K562 (cell line): Measurements from ENCODE around the gene KCNMB1. TPM values are rescaled to one million over a fixed set of nuclear protein-coding genes. Genes with fewer than 3 reads are reported as not detected.

Source experiments
- ATAC-seq: fragments of 200-7000 bp; cut with Tn5 transposase; 3 replicates; pipeline ENCODE4 v1.9.1; 2020; ENCODE audit warnings: moderate library complexity
- BruUV-seq: library from RNA; stranded (reverse); fragments of 400-500 nt; replicated peaks from 2 replicates; lab custom pipeline; 2021; lab: Mats Ljungman, UMichigan
- CTCF ChIA-PET: fragments of 300-600 bp; formaldehyde crosslinking; extraction: SDS; loops from one replicate; lab custom pipeline; 2021; ENCODE audit warnings: low intra/inter-chr PET ratio; lab: Yijun Ruan, JAX
- POLR2A ChIA-PET: fragments of 300-600, 350-650 bp; sonication (Branson Sonifier 250); formaldehyde crosslinking; extraction: SDS; loops from one replicate; lab custom pipeline; 2021; ENCODE audit warnings: antibody characterized with exemption, inconsistent platforms; lab: Yijun Ruan, JAX
- DNase-seq, 4 experiments: peaks; one replicate each; pipeline versions ENCODE4 v3.0.0 to v3.0.0-alpha.2; 2011 to 2018; ENCODE audit warnings: low spot score in 3 of 4, mixed read lengths in 3 of 4; ENCODE audit errors: extremely low read depth in 1 of 4
- FAIRE-seq: peaks from 2 replicates; lab custom pipeline; 2011; peaks lifted over from hg19 to GRCh38; lab: Jason Lieb, UNC
- H2AFZ ChIP-seq: 2 replicates; pipeline ENCODE4 v1.6.0; 2011; ENCODE audit warnings: low read depth, low read length, control low read depth, inconsistent platforms
- H3K27ac ChIP-seq: fragments of 200-600 bp; 3 replicates; pipeline ENCODE4 v1.8.0; 2011; ENCODE audit warnings: low read depth, mild to moderate bottlenecking, control low read depth, inconsistent platforms, low read length, moderate library complexity, mixed read lengths; ENCODE audit errors: extremely low read depth
- H3K27me3 ChIP-seq, 2 experiments: fragments of 300-600 bp in 1 of 2; 2 replicates in 1 of 2; 3 replicates in 1 of 2; pipeline versions ENCODE4 v1.6.0 to v1.8.0; 2011; ENCODE audit warnings: inconsistent platforms in 2 of 2, low read length in 2 of 2, mild to moderate bottlenecking in 1 of 2, mixed read lengths in 1 of 2, moderate library complexity in 1 of 2; ENCODE audit not compliant: control insufficient read depth in 2 of 2, insufficient read depth in 2 of 2
- H3K36me3 ChIP-seq: fragments of 300-600 bp; 3 replicates; pipeline ENCODE4 v1.8.0; 2011; ENCODE audit warnings: mild to moderate bottlenecking, low read length, inconsistent platforms; ENCODE audit not compliant: control insufficient read depth, insufficient read depth
- H3K4me1 ChIP-seq, 2 experiments: fragments of 200-600 bp in 1 of 2; replicated peaks in 1 of 2; 2 replicates in 1 of 2; 3 replicates in 1 of 2; pipeline versions ENCODE4 v1.5.1 to v1.8.0; 2011; ENCODE audit warnings: inconsistent platforms in 2 of 2, low read length in 2 of 2, mild to moderate bottlenecking in 1 of 2, mixed read lengths in 1 of 2, moderate library complexity in 1 of 2; ENCODE audit not compliant: control insufficient read depth in 2 of 2, insufficient read depth in 2 of 2
- H3K4me2 ChIP-seq: 2 replicates; pipeline ENCODE4 v1.6.1; 2011; ENCODE audit warnings: low read length, control low read depth, inconsistent platforms, mixed read lengths; ENCODE audit not compliant: insufficient read depth
- H3K4me3 ChIP-seq: fragments of 200-600 bp; sonication (generic), shearing (Covaris generic); 2 replicates; pipeline ENCODE4 v1.5.1; 2016; ENCODE audit warnings: control low read depth, inconsistent platforms
- H3K79me2 ChIP-seq: fragments of 200-600 bp; 3 replicates; pipeline ENCODE4 v1.8.0; 2011; ENCODE audit warnings: low read length, inconsistent platforms; ENCODE audit not compliant: control insufficient read depth, insufficient read depth
- H3K9ac ChIP-seq, 2 experiments: 2 replicates each; pipeline versions ENCODE4 v1.6.0 to v1.6.1; 2011; ENCODE audit warnings: low read depth in 2 of 2, low read length in 2 of 2, control low read depth in 1 of 2, inconsistent platforms in 1 of 2, mild to moderate bottlenecking in 1 of 2, mixed read lengths in 1 of 2; ENCODE audit not compliant: insufficient read depth in 1 of 2
- H3K9me1 ChIP-seq: one replicate; pipeline ENCODE4 v1.6.0; 2011; ENCODE audit warnings: inconsistent platforms, mild to moderate bottlenecking, low read length, moderate library complexity; ENCODE audit not compliant: control insufficient read depth, insufficient read depth
- H3K9me3 ChIP-seq: replicated peaks from 2 replicates; pipeline ENCODE4 v1.5.1; 2011; ENCODE audit warnings: low read depth, low read length, inconsistent platforms; ENCODE audit not compliant: control insufficient read depth, insufficient read depth
- H4K20me1 ChIP-seq: replicated peaks from 2 replicates; pipeline ENCODE4 v1.6.1; 2011; ENCODE audit warnings: low read length, inconsistent platforms, mixed read lengths; ENCODE audit not compliant: control insufficient read depth, insufficient read depth
- ATF4 ChIP-seq: fragments of 450-650 bp; formaldehyde crosslinking; IDR thresholded peaks from 2 replicates; pipeline ENCODE4 v1.4.0; 2022; ENCODE audit warnings: mild to moderate bottlenecking, moderate library complexity
- CREM ChIP-seq: IDR thresholded peaks from 2 replicates; pipeline ENCODE4 v1.6.1; 2014; ENCODE audit warnings: antibody characterized with exemption, low read depth
- ETV1 ChIP-seq: fragments of 450-650 bp; conservative IDR thresholded peaks from 2 replicates; pipeline ENCODE4 v1.6.1; 2016; ENCODE audit warnings: missing genetic modification characterization, control low read depth, low read depth, missing compliant biosample characterization
- GTF2A2 ChIP-seq: IDR thresholded peaks from 2 replicates; pipeline ENCODE4 v1.6.1; 2016; ENCODE audit warnings: mild to moderate bottlenecking, missing genetic modification characterization, missing compliant biosample characterization
- HDAC6 ChIP-seq: IDR thresholded peaks from 2 replicates; pipeline ENCODE4 v1.6.1; 2012; ENCODE audit warnings: low read depth, mild to moderate bottlenecking, control low read depth, inconsistent platforms, low read length, moderate library complexity
- HINFP ChIP-seq: fragments of 450-650 bp; conservative IDR thresholded peaks from 2 replicates; pipeline ENCODE4 v1.6.1; 2016; ENCODE audit warnings: missing genetic modification characterization, low read depth, mild to moderate bottlenecking, control low read depth, missing compliant biosample characterization
- HMG20B ChIP-seq: fragments of 250-450 bp; sonication (Bioruptor Pico); IDR thresholded peaks from 2 replicates; pipeline ENCODE4 v1.5.0; 2021; ENCODE audit warnings: mild to moderate bottlenecking
- KAT7 ChIP-seq: sonication (generic); formaldehyde crosslinking; IDR thresholded peaks from 2 replicates; pipeline ENCODE4 v1.8.0; 2022; ENCODE audit warnings: missing genetic modification reagents, mild to moderate bottlenecking, borderline replicate concordance
- PYGO2 ChIP-seq: fragments of 450-650 bp; IDR thresholded peaks from 2 replicates; pipeline ENCODE4 v1.6.1; 2016; ENCODE audit warnings: mild to moderate bottlenecking, missing genetic modification characterization, moderate library complexity, missing compliant biosample characterization
- SMAD2 ChIP-seq: fragments of 150-350 bp; IDR thresholded peaks from 2 replicates; pipeline ENCODE4 v1.6.1; 2014; ENCODE audit warnings: low read depth, mild to moderate bottlenecking, low read length
- SRSF7 ChIP-seq: fragments of 200-400 bp; formaldehyde crosslinking; optimal IDR thresholded peaks from 2 replicates; pipeline ENCODE3; 2017; ENCODE audit warnings: mild to moderate bottlenecking, low read depth, low read length
- STAT5A ChIP-seq: IDR thresholded peaks from 2 replicates; pipeline ENCODE4 v1.6.1; 2012; ENCODE audit warnings: low read length, inconsistent platforms, borderline replicate concordance
- TEAD1 ChIP-seq, 2 experiments: fragments of 450-650 bp in 1 of 2; sonication (generic) in 1 of 2; formaldehyde crosslinking; IDR thresholded peaks; 2 replicates each; pipeline versions ENCODE4 v1.4.0 to v1.8.0; 2020 to 2022; ENCODE audit warnings: mild to moderate bottlenecking in 2 of 2, missing genetic modification reagents in 1 of 2
- ZBTB12 ChIP-seq: fragments of 250-450 bp; sonication (Bioruptor Pico); IDR thresholded peaks from 2 replicates; pipeline ENCODE4 v1.4.0; 2020
- ZNF398 ChIP-seq: fragments of 250-450 bp; sonication (Bioruptor Pico); IDR thresholded peaks from 2 replicates; pipeline ENCODE4 v1.8.0; 2021; ENCODE audit warnings: moderate library complexity, mild to moderate bottlenecking, inconsistent platforms
- ZNF77 ChIP-seq: fragments of 250-450 bp; sonication (Bioruptor Pico); IDR thresholded peaks from 2 replicates; pipeline ENCODE4 v1.5.0; 2020
- ZNF780A ChIP-seq: fragments of 250-450 bp; sonication (Bioruptor Pico); IDR thresholded peaks from 2 replicates; pipeline ENCODE4 v1.5.0; 2021; ENCODE audit warnings: mild to moderate bottlenecking
- WGBS: fragments of 100-300 bp; shearing (Covaris generic); methylation state at CpG from one replicate; pipeline ENCODE4 v1.1.6; 2016; ENCODE audit warnings: low coverage, mixed read lengths; ENCODE audit not compliant: insufficient coverage; ENCODE audit errors: missing lambda C conversion rate; 5-methylcytosine and 5-hydroxymethylcytosine counted together
- in situ Hi-C: fragments of 300-500 bp; cut with MboI; formaldehyde crosslinking; loops from 4 replicates; pipeline ENCODE4 v1.15.0; 2018; ENCODE audit warnings: inconsistent platforms, mixed read lengths
- intact Hi-C: fragments of 100-400 bp; cut with micrococcal nuclease; formaldehyde crosslinking; loops from 2 replicates; pipeline ENCODE4 v1.14.2; 2022
- polyA plus RNA-seq, 8 experiments: library from polyadenylated mRNA; depleted of rRNA in 4 of 8; stranded (reverse) in 5 of 8; unstranded in 3 of 8; fragments of >200 nt; fragmentation: Nextera tagmentation in 2 of 8; fragmentation: Illumina TruSeq in 1 of 8; extraction: Ambion mirVana in 2 of 8; extraction: Trizol in 1 of 8; gene quantifications; 2 replicates each; pipeline versions ENCODE4 v1.2.1 to v1.2.3, GENCODE V29; 2011 to 2014; ENCODE audit warnings: inconsistent platforms in 1 of 8, missing spikeins in 1 of 8
- total RNA-seq, 7 experiments: library from RNA; depleted of rRNA in 6 of 7; stranded (reverse); fragments of >200 nt in 6 of 7; fragmentation: Illumina TruSeq in 2 of 7; extraction: Trizol in 2 of 7; gene quantifications; 2 replicates each; pipeline versions ENCODE4 v1.2.1 to v1.2.3, GENCODE V29; 2011 to 2021; ENCODE audit warnings: low replicate concordance in 1 of 7

KCNMB1 gene
- total and polyA plus RNA-seq, 9 of the 15 experiments (the other 6 are each of a cell fraction or from before 2014, with no cell fraction given), result not detected

GRCh38 chr5:170387775-170388639 is 1.2 kb downstream of the KCNMB1 start:
- Histone ChIP-seq H3K27me3 (peaks cover 7 to 66% of the 10 kb centered on the region in 2 experiments; a peak in 4 of 5 replicates), H2AFZ (no peak overlapping the region), H3K9me3 (no peaks in the 10 kb centered on the region), H3K4me1 (no peaks in the 10 kb centered on the region), H3K27ac (no peak overlapping the region), H3K4me2 (no peak overlapping the region), H3K4me3 (no peak overlapping the region), H3K36me3 (no peaks in the 10 kb centered on the region), H3K9ac (no peak overlapping the region), H3K79me2 (no peaks in the 10 kb centered on the region), H3K9me1 (no peaks in the 10 kb centered on the region), H4K20me1 (peaks cover 3% of the 10 kb centered on the region; the same call in 1 of the 2 replicates)
- in situ Hi-C loops, result no loop called here
- ChIA-PET POLR2A (no interaction called here), CTCF (interaction anchor here (0.6 to 1.3 kb wide), 2 partner anchors 18 to 265 kb away, joined by 3 read pairs; no protein-coding TSS in a partner anchor)
- DNase-seq, result no peak
- intact Hi-C loops, result no loop called here
- ATAC-seq, result no peak
- FAIRE-seq, result no peak
- 0% methylated on average over 5 of the region's 6 CpGs for WGBS
- BruUV-seq, result no TSS peak
- TF ChIP-seq GTF2A2 (tag) (no peak), PYGO2 (tag) (no peak), ZNF398 (no peak), SMAD2 (no peak), HINFP (tag) (no peak), ZNF780A (CRISPR knock-in tag) (no peak), ETV1 (tag) (no peak), ZNF77 (no peak), CREM (no peak), ZBTB12 (CRISPR knock-in tag) (no peak), HMG20B (CRISPR knock-in tag) (no peak), STAT5A (no peak), ATF4 (CRISPR knock-in tag) (no peak), TEAD1 (CRISPR knock-in tag; IDR thresholded peaks at IDR 0.05) (no peak), SRSF7 (no peak), HDAC6 (no peak), KAT7 (CRISPR knock-in tag) (no peak)
